Parietal lobe (tissue), 1 donor: Measurements from ENCODE around the gene SLIRP. TPM values are rescaled to one million over a fixed set of nuclear protein-coding genes. Genes with fewer than 3 reads are reported as not detected.

ENCODE experiments used
- total RNA-seq: library from RNA; depleted of rRNA; stranded (reverse); fragments of >200 nt; gene quantifications from one replicate; pipeline ENCODE4 v1.2.3, GENCODE V29; 2014

The SLIRP gene
- 53.8 TPM for total RNA-seq

GRCh38 chr14:77707724-77708408 is at the start of gene SLIRP, which contains the start of gene ALKBH1:
SLIRP (plus strand) TSS chr14:77708103; CDS start chr14:77708112, 9 bp downstream.
ALKBH1 (minus strand) TSS chr14:77708023; CDS start chr14:77708004, 19 bp downstream.

GRCh38 chr14:77760381-77761204 is 52.7 kb downstream of the SLIRP start, which contains the start of gene SNW1:
SNW1 (minus strand) TSS chr14:77761156; CDS start chr14:77761127, 29 bp downstream.

Other genes starting within 250 kb of the SLIRP start
- not detected for gene ISM2, start 209.3 kb upstream of the SLIRP start, total RNA-seq
- gene SPTLC2, start 91.5 kb upstream of the SLIRP start, total RNA-seq, result 31.6 TPM
- 14.1 TPM for gene ALKBH1, start 80 bp upstream of the SLIRP start, total RNA-seq
- 54.1 TPM for gene SNW1, start 53.1 kb downstream of the SLIRP start, total RNA-seq
- 11.6 TPM for gene ADCK1, start 92.0 kb downstream of the SLIRP start, total RNA-seq